ENCODE measurements around the gene PUS3. TPM values are rescaled to one million over a fixed set of nuclear protein-coding genes. Genes with fewer than 3 reads are reported as not detected.

Gene PUS3
- polyA plus RNA-seq, 1 experiment, result 13.2 TPM

- no peak overlapping the region for H3K4me3 ChIP-seq (ENCODE audit: low read depth, low read length)
- ChIA-PET POLR2A (interaction anchor here (0.7 kb wide), 1 partner anchor 37 kb away, joined by 3 read pairs; the partner anchor contains the start of gene PUS3), CTCF (interaction anchor here (0.5 to 1.9 kb wide), 6 partner anchors 12 to 254 kb away, joined by 3 to 4 read pairs (median 4); no protein-coding TSS in a partner anchor)
- no peaks in the 10 kb centered on the region for H3K9me3 ChIP-seq (ENCODE audit: control insufficient read depth, insufficient read depth, low read length)
- no peak overlapping the region for H3K27ac ChIP-seq (ENCODE audit: low read depth, low read length)
- no peak for TF ChIP-seq CTCF (IDR thresholded peaks at IDR 0.05; ENCODE audit: low read depth, low read length)
- no peak for DNase-seq (ENCODE audit: low read depth, low spot score)
- peaks cover 31% of the 10 kb centered on the region for H3K27me3 ChIP-seq (ENCODE audit: control insufficient read depth, insufficient read depth, low read length)
Observed at GRCh38 chr11:125940145-125940544, 37.1 kb upstream of the PUS3 start.

DNA sequence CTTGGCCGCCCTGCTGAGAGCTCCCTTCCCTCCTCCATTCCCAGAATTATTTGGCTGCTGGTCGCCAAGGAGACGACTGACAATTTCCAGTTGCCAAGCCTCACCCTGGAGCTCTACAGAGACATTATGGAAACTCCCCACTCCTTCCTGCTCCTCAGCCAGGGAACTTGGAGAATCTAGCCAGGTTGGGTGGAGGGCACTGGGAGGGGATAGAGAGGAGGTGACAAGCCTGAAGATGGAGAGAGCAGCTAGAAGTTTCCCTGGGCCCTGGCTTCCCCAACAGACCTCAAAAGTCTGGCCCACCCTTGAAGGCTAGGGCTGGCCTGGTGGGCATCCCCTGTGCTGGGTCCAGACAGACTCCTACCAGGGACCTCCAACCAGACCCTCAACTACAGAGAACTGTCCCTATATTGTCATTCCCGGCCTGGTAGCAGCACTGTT, 36.1 kb upstream of the PUS3 start:
- POLR2A ChIA-PET, result no interaction called here
- DNase-seq (ENCODE audit: low read depth, low spot score), result no peak
- Histone ChIP-seq H3K9me3 (ENCODE audit: control insufficient read depth, insufficient read depth, low read length) (no peaks in the 10 kb centered on the region), H3K27me3 (ENCODE audit: control insufficient read depth, insufficient read depth, low read length) (peaks cover 24% of the 10 kb centered on the region), H3K27ac (ENCODE audit: low read depth, low read length) (no peak overlapping the region), H3K4me3 (ENCODE audit: low read depth, low read length) (no peak overlapping the region)
- TF ChIP-seq CTCF (IDR thresholded peaks at IDR 0.05; ENCODE audit: low read depth, low read length), result no peak
- CTCF ChIA-PET, result interaction anchor here (1.2 to 1.9 kb wide), 2 partner anchors 11 to 16 kb away, joined by 4 to 5 read pairs; no protein-coding TSS in a partner anchor

- DNase-seq (ENCODE audit: low read depth, low spot score), result no peak
- Histone ChIP-seq H3K4me3 (ENCODE audit: low read depth, low read length) (no peak overlapping the region), H3K27me3 (ENCODE audit: control insufficient read depth, insufficient read depth, low read length) (peaks cover 20% of the 10 kb centered on the region), H3K27ac (ENCODE audit: low read depth, low read length) (no peak overlapping the region), H3K9me3 (ENCODE audit: control insufficient read depth, insufficient read depth, low read length) (no peaks in the 10 kb centered on the region)
- ChIA-PET CTCF (interaction anchor here (0.8 to 1.9 kb wide), 4 partner anchors 11 to 255 kb away, joined by 3 to 5 read pairs (median 4); no protein-coding TSS in a partner anchor), POLR2A (no interaction called here)
- TF ChIP-seq CTCF (IDR thresholded peaks at IDR 0.05; ENCODE audit: low read depth, low read length), result no peak
Observed at GRCh38 chr11:125938418-125938817, 35.4 kb upstream of the PUS3 start.

GRCh38 chr11:125935618-125936199, 32.7 kb upstream of the PUS3 start:
- ChIA-PET CTCF (no interaction called here), POLR2A (no interaction called here)
- Histone ChIP-seq H3K4me3 (ENCODE audit: low read depth, low read length) (no peak overlapping the region), H3K27me3 (ENCODE audit: control insufficient read depth, insufficient read depth, low read length) (peaks cover 24% of the 10 kb centered on the region), H3K27ac (ENCODE audit: low read depth, low read length) (no peak overlapping the region), H3K9me3 (ENCODE audit: control insufficient read depth, insufficient read depth, low read length) (no peaks in the 10 kb centered on the region)
- no peak for TF ChIP-seq CTCF (IDR thresholded peaks at IDR 0.05; ENCODE audit: low read depth, low read length)
- DNase-seq (ENCODE audit: low read depth, low spot score), result no peak

DNA sequence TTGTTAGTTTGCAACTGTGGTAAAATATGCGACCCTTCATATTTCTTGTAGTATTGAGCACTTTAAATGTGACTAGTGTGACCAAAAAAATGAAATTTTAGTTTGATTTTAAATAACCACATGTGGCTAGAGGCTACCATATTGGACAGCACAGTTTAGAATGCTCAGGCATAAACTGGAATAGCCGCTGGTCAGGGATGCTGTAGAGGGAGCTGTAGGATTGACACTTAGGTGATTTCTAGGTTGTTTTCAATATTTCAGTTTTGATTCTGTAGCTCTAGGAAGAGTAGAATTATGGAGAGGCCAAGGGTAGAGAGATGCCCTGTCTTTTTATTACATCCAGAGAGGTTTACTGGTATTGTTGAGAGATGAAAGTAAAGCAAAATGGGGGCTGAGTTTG, 32.0 kb upstream of the PUS3 start:
- Histone ChIP-seq H3K4me3 (ENCODE audit: low read depth, low read length) (no peak overlapping the region), H3K27ac (ENCODE audit: low read depth, low read length) (no peak overlapping the region), H3K27me3 (ENCODE audit: control insufficient read depth, insufficient read depth, low read length) (peaks cover 24% of the 10 kb centered on the region), H3K9me3 (ENCODE audit: control insufficient read depth, insufficient read depth, low read length) (no peaks in the 10 kb centered on the region)
- no peak for TF ChIP-seq CTCF (IDR thresholded peaks at IDR 0.05; ENCODE audit: low read depth, low read length)
- POLR2A ChIA-PET, result no interaction called here
- CTCF ChIA-PET, result no interaction called here
- no peak for DNase-seq (ENCODE audit: low read depth, low spot score)

Data from AG04450 (cell line).